ENCODE results near the gene CEP19. TPM values are rescaled to one million over a fixed set of nuclear protein-coding genes. Genes with fewer than 3 reads are reported as not detected.

CEP19 gene
- total RNA-seq, 3 donors from 2014 or later (not counting 1 experiment from before 2014, with no cell fraction given), result 0.92 to 1.8 (median 1.1) TPM

DNA sequence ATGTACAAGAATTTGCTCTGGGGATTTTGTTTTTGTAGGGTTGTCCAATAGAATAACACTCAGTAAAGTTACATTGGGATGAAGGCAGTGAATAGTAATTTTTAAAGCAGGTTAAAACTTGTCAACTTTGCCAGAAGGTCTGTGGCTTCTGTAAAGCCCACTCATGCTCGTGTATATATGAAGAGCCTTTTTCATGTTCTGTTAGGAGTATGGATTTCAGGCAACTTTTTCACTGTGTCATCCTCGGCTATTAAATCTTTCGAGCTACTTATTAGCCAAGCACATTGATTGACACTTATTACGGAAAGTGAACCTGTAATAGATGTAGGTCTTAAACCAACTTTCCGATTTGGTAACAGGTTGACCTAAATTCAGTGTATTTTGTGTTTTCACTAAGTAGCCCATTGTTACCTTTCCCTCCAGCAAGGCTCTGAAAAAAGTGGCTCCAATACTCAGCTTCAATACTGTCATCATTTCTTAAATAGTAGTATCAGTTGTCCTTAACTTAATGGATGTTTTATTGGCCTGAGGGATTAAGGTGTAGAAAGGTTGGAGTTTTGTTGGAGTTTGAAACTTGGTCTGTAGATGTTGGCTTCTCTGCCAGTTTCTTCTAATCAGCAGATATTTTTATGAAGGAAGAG is 29.3 kb upstream of the CEP19 start:
- no peaks in the 10 kb centered on the region for H3K9me3 Mint-ChIP-seq
- Histone ChIP-seq H3K9me3 (ENCODE audit: control insufficient read depth, insufficient read depth, low read length) (no peaks in the 10 kb centered on the region), H3K4me1 (ENCODE audit: control insufficient read depth, insufficient read depth, low read length) (peaks cover 13% of the 10 kb centered on the region), H3K27ac (ENCODE audit: low read length) (peak overlapping the region; percentile 83), H3K36me3 (ENCODE audit: control insufficient read depth, insufficient read depth, low read length) (no peaks in the 10 kb centered on the region), H3K4me3 (ENCODE audit: low read length) (peak overlapping the region; percentile 81), H3K27me3 (ENCODE audit: control insufficient read depth, insufficient read depth, low read length) (no peaks in the 10 kb centered on the region)
- 13% methylated on average over 3 of the region's 5 CpGs for WGBS (ENCODE audit: insufficient coverage)
- intact Hi-C loops (cut with micrococcal nuclease), result no loop called here
- peaks cover 7% of the 10 kb centered on the region for H3K36me3 Mint-ChIP-seq
- no peak for DNase-seq
- TF ChIP-seq, protein P1, sequence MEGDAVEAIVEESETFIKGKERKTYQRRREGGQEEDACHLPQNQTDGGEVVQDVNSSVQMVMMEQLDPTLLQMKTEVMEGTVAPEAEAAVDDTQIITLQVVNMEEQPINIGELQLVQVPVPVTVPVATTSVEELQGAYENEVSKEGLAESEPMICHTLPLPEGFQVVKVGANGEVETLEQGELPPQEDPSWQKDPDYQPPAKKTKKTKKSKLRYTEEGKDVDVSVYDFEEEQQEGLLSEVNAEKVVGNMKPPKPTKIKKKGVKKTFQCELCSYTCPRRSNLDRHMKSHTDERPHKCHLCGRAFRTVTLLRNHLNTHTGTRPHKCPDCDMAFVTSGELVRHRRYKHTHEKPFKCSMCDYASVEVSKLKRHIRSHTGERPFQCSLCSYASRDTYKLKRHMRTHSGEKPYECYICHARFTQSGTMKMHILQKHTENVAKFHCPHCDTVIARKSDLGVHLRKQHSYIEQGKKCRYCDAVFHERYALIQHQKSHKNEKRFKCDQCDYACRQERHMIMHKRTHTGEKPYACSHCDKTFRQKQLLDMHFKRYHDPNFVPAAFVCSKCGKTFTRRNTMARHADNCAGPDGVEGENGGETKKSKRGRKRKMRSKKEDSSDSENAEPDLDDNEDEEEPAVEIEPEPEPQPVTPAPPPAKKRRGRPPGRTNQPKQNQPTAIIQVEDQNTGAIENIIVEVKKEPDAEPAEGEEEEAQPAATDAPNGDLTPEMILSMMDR (IDR thresholded peaks at IDR 0.05), result no peak
- H3K27ac Mint-ChIP-seq, result peak overlapping the region; percentile 92 to 93
- H3K4me3 Mint-ChIP-seq, result peak overlapping the region; percentile 98
- ATAC-seq, result no peak
- no peaks in the 10 kb centered on the region for H3K27me3 Mint-ChIP-seq (ENCODE audit: low read depth in 2 of 2)
- H3K4me1 Mint-ChIP-seq, result peaks cover 26 to 31% of the 10 kb centered on the region in 2 donors

DNA sequence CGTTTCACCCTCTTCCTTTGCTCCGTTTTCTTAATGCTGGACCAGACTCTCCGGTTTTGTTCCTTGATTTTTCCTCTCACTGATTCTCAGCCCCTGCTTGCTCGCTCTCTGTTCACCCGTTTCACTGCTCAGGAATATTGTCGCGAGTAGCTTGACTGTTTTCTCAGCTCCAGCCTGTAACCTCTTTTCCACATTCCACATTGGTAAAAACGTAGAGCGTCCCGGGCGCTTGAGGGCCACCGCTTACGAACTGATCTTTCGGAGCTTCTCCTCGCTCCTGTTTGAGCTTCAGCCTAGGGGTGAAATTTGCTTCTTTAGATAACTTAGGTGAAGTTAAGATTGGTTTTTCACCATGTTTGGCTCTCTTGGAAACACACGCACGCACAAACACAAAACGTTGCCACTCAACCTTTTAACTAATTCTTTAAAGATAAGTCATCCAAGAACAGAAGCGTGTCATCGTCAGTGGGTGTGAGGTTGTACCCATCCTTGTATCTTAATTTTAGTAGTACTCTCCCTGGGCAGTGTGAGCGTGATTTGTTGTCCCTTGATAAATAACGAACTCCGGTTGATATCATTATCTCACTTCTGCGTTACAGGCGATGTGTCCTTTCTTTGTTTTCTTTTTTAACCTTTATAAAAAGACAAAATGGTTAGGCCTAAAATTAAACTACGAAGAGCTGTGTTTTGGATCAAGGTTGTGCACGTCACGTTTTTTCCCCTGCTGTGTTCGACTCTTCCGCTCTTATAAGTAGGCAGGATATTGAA is 28.6 kb upstream of the CEP19 start:
- Histone ChIP-seq H3K27me3 (ENCODE audit: control insufficient read depth, insufficient read depth, low read length) (no peaks in the 10 kb centered on the region), H3K4me3 (ENCODE audit: low read length) (peak overlapping the region; percentile 81), H3K27ac (ENCODE audit: low read length) (peak overlapping the region; percentile 83), H3K36me3 (ENCODE audit: control insufficient read depth, insufficient read depth, low read length) (no peaks in the 10 kb centered on the region), H3K4me1 (ENCODE audit: control insufficient read depth, insufficient read depth, low read length) (peaks cover 13% of the 10 kb centered on the region), H3K9me3 (ENCODE audit: control insufficient read depth, insufficient read depth, low read length) (no peaks in the 10 kb centered on the region)
- Mint-ChIP-seq H3K4me3 (peak overlapping the region; percentile 98), H3K4me1 (peaks cover 26 to 31% of the 10 kb centered on the region in 2 donors), H3K9me3 (no peaks in the 10 kb centered on the region), H3K36me3 (peaks cover 7% of the 10 kb centered on the region), H3K27me3 (ENCODE audit: low read depth in 2 of 2) (no peaks in the 10 kb centered on the region), H3K27ac (peak overlapping the region; percentile 92 to 93)
- peak in 1 of 2 donors; percentile 77 for DNase-seq
- TF ChIP-seq, protein P1 (IDR thresholded peaks at IDR 0.05), result no peak
- intact Hi-C loops (cut with micrococcal nuclease), result loop anchor here (1.0 kb wide), 1 partner anchor 28 kb away; the partner anchor contains the start of genes CEP19 and PIGX
- ATAC-seq, result peak in 2 of 3 donors; percentile 11 to 31
- under 1% methylated on average over 27 of the region's 30 CpGs for WGBS (ENCODE audit: insufficient coverage)

DNA sequence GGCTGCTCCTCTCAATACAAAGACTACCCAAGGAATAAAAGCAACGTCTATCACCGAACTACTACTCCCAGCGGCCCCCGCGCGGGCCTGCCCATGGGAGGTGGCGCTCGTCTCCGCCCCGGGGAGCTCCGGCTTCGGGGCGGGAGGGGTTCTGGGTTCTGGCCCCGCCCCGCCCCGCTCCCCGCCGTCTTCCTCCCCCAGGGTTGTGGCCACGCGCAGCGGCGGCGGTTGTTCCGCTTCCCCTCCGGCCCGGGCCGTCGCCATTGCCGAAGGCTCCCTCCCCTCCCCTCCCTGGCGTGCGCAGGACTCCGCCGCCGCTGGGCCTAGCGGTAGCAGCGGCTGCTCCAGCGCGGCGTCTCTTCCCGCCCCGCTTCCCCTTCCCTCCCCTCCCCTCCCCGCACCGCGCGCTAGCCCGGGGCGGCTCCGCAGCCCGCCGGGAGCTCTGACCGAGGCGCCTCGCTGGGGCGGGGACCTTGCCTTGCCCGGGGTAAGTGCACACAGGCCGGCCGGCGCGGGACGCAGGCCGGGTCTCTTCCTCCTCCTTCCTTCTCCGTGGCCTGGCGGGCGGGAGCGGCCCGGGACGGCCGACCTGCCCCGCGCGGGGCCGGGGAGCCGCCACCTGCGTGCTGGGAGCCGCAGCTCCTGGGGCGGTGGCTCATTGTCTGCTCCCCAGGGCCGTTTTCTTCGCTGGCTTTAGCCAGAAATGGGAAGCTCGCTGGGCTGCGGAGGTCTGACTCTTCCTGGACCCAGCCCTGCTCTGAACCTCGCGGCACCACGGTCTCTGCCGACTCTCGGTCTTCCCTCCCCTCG is 27.8 kb upstream of the CEP19 start, which contains the start of gene PAK2:
Gene PAK2 (plus strand): TSS at position 187 of the 810 bp plus-strand sequence. CDS start 42,790 bp downstream, outside the sequence.
- H3K27me3 Mint-ChIP-seq (ENCODE audit: low read depth in 2 of 2), result no peaks in the 10 kb centered on the region
- Histone ChIP-seq H3K4me3 (ENCODE audit: low read length) (peak within 1 kb of the TSS; percentile 81), H3K36me3 (ENCODE audit: control insufficient read depth, insufficient read depth, low read length) (peaks cover 1% of the 10 kb centered on the region), H3K9me3 (ENCODE audit: control insufficient read depth, insufficient read depth, low read length) (no peaks in the 10 kb centered on the region), H3K27ac (ENCODE audit: low read length) (peak within 1 kb of the TSS; percentile 83), H3K4me1 (ENCODE audit: control insufficient read depth, insufficient read depth, low read length) (peaks cover 13% of the 10 kb centered on the region), H3K27me3 (ENCODE audit: control insufficient read depth, insufficient read depth, low read length) (no peaks in the 10 kb centered on the region)
- no peaks in the 10 kb centered on the region for H3K9me3 Mint-ChIP-seq
- H3K27ac Mint-ChIP-seq, result peak within 1 kb of the TSS; percentile 92 to 93
- H3K36me3 Mint-ChIP-seq, result peaks cover 7% of the 10 kb centered on the region
- H3K4me3 Mint-ChIP-seq, result peak within 1 kb of the TSS; percentile 98
- intact Hi-C loops (cut with micrococcal nuclease), result loop anchor here (1.0 kb wide), 1 partner anchor 28 kb away; the partner anchor contains the start of genes CEP19 and PIGX
- ATAC-seq (peak; percentile 88 to 97 (median 92)), DNase-seq (peak; percentile 77 to 93)
- TF ChIP-seq, protein P1 (IDR thresholded peaks at IDR 0.05), result no peak
- under 1% methylated on average over 86 of the region's 86 CpGs for WGBS (ENCODE audit: insufficient coverage)
- H3K4me1 Mint-ChIP-seq, result peaks cover 26 to 31% of the 10 kb centered on the region in 2 donors

All from natural killer cell (primary cell).